Pancreas (tissue), 10 donors: ENCODE data around the gene PDHB. TPM values are rescaled to one million over a fixed set of nuclear protein-coding genes. Genes with fewer than 3 reads are reported as not detected.

Experiments used
- ATAC-seq, 4 donors: fragments of 200-7000 bp; cut with Tn5 transposase; one replicate each; pipeline versions ENCODE4 v1.8.0 to v1.9.1; 2020; ENCODE audit warnings: mild to moderate bottlenecking in 4 of 4, moderate library complexity in 4 of 4
- DNase-seq, 6 donors: peaks; one replicate each; pipeline ENCODE4 v3.0.0-alpha.2; 2020
- FAIRE-seq: peaks from 2 replicates; lab custom pipeline; 2012; peaks lifted over from hg19 to GRCh38; lab: Jason Lieb, UNC
- H3K27ac ChIP-seq, 4 donors: fragments of 200-600 bp; sonication (generic); 1 replicate in 3 of 4; 2 replicates in 1 of 4; pipeline versions ENCODE4 v1.5.0 to v1.8.0; 2020
- H3K27me3 ChIP-seq, 4 donors: fragments of 200-600 bp; one replicate each; pipeline ENCODE4 v1.8.0; 2021
- H3K36me3 ChIP-seq, 3 donors: fragments of 200-600 bp; sonication (generic) in 1 of 3; one replicate each; pipeline versions ENCODE4 v1.5.0 to v1.8.0; 2020 to 2021
- H3K4me1 ChIP-seq, 3 donors: fragments of 200-600 bp; one replicate each; pipeline ENCODE4 v1.8.0; 2021
- H3K4me3 ChIP-seq, 4 donors: fragments of 200-600 bp; sonication (generic) in 2 of 4; one replicate each; pipeline versions ENCODE4 v1.5.0 to v1.8.0; 2020 to 2021
- H3K9me3 ChIP-seq, 4 donors: fragments of 200-600 bp; one replicate each; pipeline ENCODE4 v1.8.0; 2021
- CTCF ChIP-seq, 4 donors: fragments of 200-600 bp; sonication (generic) in 3 of 4; IDR thresholded peaks; one replicate each; pipeline versions ENCODE4 v1.5.0 to v1.8.0; 2021; ENCODE audit warnings: antibody characterized with exemption in 4 of 4
- WGBS, 2 donors: extraction: QIAGEN DNeasy Blood & Tissue Kit; methylation state at CpG; one replicate each; pipeline ENCODE4 v1.1.7; 2013; 5-methylcytosine and 5-hydroxymethylcytosine counted together
- intact Hi-C, 3 donors: fragments of 100-400 bp; cut with DNase I; formaldehyde crosslinking; loops; one replicate each; pipeline versions ENCODE4 v1.11.1 to v1.14.2; 2022
- polyA plus RNA-seq, 2 donors: library from polyadenylated mRNA; stranded (reverse); fragments of 200-250 nt; gene quantifications; one replicate each; pipeline ENCODE4 v1.2.3, GENCODE V29; 2013
- total RNA-seq, 6 donors: library from RNA; stranded (reverse); fragmentation: NEBNext Ultra II Directional in 4 of 6; extraction: Animal tissue kit (Norgen Biotek cat#: 25700) in 4 of 6; gene quantifications; one replicate each; pipeline versions ENCODE4 v1.2.1 to v1.2.4, GENCODE V29; 2021 to 2023
- donor health status: healthy with polysubstance abuse.
- donor health status: DM: no; HTN: no; CAD: no; lungs with moderate emphysema.
- donor health status: DM: no; HTN: no; CAD: no.
- donor health status: control.
- donor health status: control.
- donor health status: Bipolar disorder and iron deficiency.
- donor health status: DM: yes; HTN: yes; CAD: no.
- donor health status: DM: no; HTN: no; CAD: no.
- donor health status: DM: no; HTN: no; CAD: no.
- donor health status: DM: yes; HTN: yes; CAD: no.

Gene PDHB
- total and polyA plus RNA-seq, 8 donors, result 17.7 to 44.9 (median 25.7) TPM

DNA sequence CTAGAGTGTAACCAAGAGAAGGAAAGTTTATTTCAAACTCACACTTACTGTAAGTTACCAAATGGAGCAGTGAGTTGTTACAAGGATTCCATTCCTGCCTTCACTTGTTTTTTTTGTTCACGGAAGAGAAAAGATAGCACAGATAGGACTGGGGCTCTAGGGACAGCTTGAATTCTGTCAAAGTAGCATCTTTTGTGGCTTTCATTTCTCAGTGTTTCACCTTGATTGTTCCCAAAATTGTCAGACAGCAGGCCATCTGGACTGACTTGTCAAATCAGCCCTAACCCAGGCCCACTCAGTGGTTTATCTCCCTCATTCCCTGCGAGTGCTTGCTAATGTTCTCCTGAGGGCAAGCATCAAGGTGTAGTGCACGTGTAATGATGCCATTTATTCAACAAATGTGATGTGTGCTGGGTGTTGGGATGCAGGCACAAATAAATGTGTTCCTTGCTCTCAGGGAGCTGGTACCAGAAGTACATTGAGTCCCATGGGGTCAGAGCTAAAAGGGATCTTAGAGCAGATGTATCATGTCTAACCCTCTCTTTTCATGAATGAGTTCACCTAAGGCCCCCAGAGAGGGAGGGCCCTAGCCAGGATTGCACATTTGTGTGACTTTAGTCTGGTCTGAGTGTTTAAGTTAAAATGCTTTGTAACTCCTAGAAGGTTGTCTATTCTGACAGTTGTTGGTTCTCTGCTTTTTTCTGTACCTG, 49.1 kb downstream of the PDHB start:
- DNase-seq (no peak), ATAC-seq (no peak), FAIRE-seq (no peak)
- Histone ChIP-seq H3K4me1 (peaks cover 0 to 17% (median 16%) of the 10 kb centered on the region in 3 donors), H3K36me3 (no peaks in the 10 kb centered on the region), H3K27ac (peak overlapping the region in 2 of 4 donors; percentile 5 to 57), H3K9me3 (no peaks in the 10 kb centered on the region), H3K27me3 (no peaks in the 10 kb centered on the region), H3K4me3 (no peak overlapping the region)
- TF ChIP-seq CTCF (IDR thresholded peaks at IDR 0.05), result no peak
- intact Hi-C loops, result no loop called here
- WGBS, 2 donors, result 94 to 96% methylated on average over 3 of the region's 3 CpGs

DNA sequence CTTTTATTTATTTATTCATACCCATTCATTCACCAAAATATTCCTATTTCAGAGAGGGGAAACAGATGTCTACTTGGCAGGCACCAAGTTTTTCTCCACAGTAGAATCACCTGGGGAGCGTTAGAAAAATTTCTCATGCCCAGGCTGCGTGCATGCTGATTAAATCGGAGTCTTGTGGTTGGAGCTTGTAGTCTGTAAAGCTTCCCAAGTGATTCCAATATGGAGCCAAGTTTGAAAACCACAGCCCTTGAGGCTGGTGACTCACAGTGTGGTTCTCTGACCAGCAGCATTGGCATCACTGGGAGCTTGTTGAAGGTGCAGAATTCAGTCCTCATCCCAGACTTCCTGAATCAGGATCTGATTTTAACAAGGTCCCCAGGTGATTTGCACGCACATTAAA, 49.7 kb downstream of the PDHB start:
- intact Hi-C loops, result no loop called here
- no peaks in the 10 kb centered on the region for H3K27me3 ChIP-seq
- no peaks in the 10 kb centered on the region for H3K9me3 ChIP-seq
- peak in 3 of 6 donors; percentile 18 to 58 (median 34) for DNase-seq
- peak; percentile 76 to 86 (median 85) for ATAC-seq
- peak overlapping the region in 3 of 4 donors; percentile 4 to 57 (median 5) for H3K27ac ChIP-seq
- peaks cover 0 to 17% (median 16%) of the 10 kb centered on the region in 3 donors for H3K4me1 ChIP-seq
- 39% methylated on average over 4 of the region's 4 CpGs for WGBS, 2 donors
- H3K36me3 ChIP-seq, result no peaks in the 10 kb centered on the region
- TF ChIP-seq CTCF (IDR thresholded peaks at IDR 0.05), result no peak
- no peak for FAIRE-seq
- H3K4me3 ChIP-seq, result no peak overlapping the region

- no peak overlapping the region for H3K4me3 ChIP-seq
- H3K27me3 ChIP-seq, result no peaks in the 10 kb centered on the region
- ATAC-seq, result peak; percentile 30 to 75 (median 64)
- TF ChIP-seq CTCF (IDR thresholded peaks at IDR 0.05), result no peak
- no peak for DNase-seq
- intact Hi-C loops, result no loop called here
- 36 to 46% methylated on average over 2 of the region's 2 CpGs for WGBS, 2 donors
- H3K27ac ChIP-seq, result peak overlapping the region in 2 of 4 donors; percentile 4 to 57
- H3K4me1 ChIP-seq, result peaks cover 0 to 17% (median 16%) of the 10 kb centered on the region in 3 donors
- FAIRE-seq, result no peak
- no peaks in the 10 kb centered on the region for H3K9me3 ChIP-seq
- no peaks in the 10 kb centered on the region for H3K36me3 ChIP-seq
These were observed 50.2 kb downstream of the PDHB start for GRCh38 chr3:58383476-58383875.

DNA sequence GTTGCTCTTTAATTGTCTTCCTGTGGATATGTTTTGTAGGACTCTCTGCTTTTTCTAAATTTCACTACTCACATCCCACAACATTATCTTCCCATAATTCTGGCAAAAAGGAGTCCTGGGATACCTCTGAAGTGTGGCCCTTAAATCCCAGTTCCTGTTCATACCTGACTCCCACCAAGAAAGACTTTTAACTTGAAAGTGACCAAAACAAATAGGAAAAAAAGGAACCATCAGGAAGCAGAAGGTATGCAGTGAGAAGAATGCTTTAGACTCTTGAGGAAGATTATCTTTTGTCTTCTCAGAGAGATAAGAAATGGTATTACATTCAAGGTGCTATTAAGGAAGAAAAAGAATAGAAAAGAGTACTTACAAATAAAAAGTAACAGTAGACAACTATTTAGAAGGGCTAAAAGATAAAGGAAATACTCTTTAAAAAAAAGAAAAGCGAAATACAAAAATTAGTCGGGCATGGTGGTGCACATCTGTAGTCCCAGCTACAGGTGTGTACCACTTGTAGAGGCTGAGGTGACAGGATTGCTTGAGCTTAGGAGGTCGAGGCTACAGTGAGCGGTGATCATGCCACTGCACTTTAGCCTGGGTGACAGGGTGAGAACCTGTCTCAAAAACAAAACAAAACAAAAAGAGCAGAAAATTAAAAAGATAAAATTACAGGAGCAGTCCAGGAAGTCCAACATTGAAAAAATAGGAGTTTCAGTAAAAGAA, 54.1 kb downstream of the PDHB start:
- FAIRE-seq (no peak), ATAC-seq (no peak), DNase-seq (no peak)
- H3K36me3 ChIP-seq, result no peaks in the 10 kb centered on the region
- H3K9me3 ChIP-seq, result no peaks in the 10 kb centered on the region
- WGBS, 2 donors, result 84 to 93% methylated on average over 4 of the region's 4 CpGs
- no peak overlapping the region for H3K4me3 ChIP-seq
- H3K27me3 ChIP-seq, result no peaks in the 10 kb centered on the region
- peaks cover 4 to 17% (median 16%) of the 10 kb centered on the region in 3 donors for H3K4me1 ChIP-seq
- intact Hi-C loops, result no loop called here
- H3K27ac ChIP-seq, result no peak overlapping the region
- TF ChIP-seq CTCF (IDR thresholded peaks at IDR 0.05), result no peak
